Left forelimb (tissue), 1 donor: Measurements from ENCODE around the gene CRYZL1.
"Not testable (repeated sequence)": the region's sequence is repeated elsewhere in the genome, so short reads cannot be mapped to it uniquely, and the experiment has no call there.

Experiments
- DNase-seq: peaks from one replicate; pipeline ENCODE4 v3.0.0-alpha.2; 2018; ENCODE audit warnings: low spot score

Gene CRYZL1

GRCh38 chr21:33641352-33642026 is at the start of gene CRYZL1:
CRYZL1 (minus strand) TSS chr21:33641741; CDS start chr21:33631551, 10,190 bp downstream.
- DNase-seq = peak; percentile 99

GRCh38 chr21:33690874-33691273 is 49.3 kb upstream of the CRYZL1 start:
- no peak for DNase-seq

DNA sequence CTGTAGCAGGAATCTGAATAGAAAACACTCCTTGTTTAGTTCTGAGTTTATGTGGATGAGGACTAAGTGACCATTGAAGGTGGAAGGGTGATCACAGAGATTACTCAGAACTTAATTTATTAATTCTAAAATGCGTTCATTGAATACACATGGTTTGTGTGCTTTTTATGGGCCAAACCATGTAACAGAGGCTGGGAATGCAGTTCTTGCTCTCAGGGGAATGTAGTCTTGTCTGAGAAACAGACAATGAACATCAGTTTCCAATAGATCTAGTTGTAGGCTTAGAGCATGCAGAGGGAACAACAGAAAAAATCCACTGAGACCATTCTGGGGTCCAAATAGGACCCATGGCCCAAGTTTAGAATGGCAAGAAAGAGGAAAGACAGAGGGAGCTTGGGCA is 46.8 kb upstream of the CRYZL1 start:
- no peak for DNase-seq

- DNase-seq = no peak
These were observed 46.1 kb upstream of the CRYZL1 start for GRCh38 chr21:33687634-33688033.

GRCh38 chr21:33686386-33686785 is 44.8 kb upstream of the CRYZL1 start:
- no peak for DNase-seq

GRCh38 chr21:33685613-33686197 is 44.2 kb upstream of the CRYZL1 start:
- DNase-seq = no peak

DNA sequence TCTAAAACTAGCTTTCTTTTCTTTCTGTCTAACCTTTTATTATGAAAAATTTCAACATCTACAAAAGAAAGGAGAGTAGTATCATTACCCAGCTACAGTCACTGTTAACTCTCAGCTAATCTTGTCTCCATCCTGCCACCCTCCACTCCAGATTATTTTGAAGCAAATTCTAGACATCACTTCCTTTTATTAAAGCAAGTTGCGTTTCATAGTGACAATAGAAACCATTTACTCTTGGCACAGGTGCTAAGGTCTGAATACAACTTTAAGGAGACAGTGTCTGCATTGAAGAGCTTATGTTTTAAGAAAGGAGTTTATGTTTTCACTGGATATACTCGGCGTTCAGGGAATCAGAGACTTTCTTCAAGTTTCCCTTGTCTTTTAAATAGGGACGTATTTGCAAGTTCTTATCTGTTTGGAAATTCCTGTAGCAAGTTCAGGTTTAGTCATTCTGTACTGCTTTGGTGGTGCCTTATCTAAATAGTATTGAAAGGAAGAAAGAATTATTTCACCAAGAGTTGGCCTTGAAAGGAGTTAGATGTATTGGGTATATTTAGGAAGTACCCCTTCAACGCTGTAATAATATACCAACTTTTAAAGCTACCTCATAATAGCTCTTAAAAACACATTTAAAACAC is 43.5 kb upstream of the CRYZL1 start:
- DNase-seq = no peak

DNA sequence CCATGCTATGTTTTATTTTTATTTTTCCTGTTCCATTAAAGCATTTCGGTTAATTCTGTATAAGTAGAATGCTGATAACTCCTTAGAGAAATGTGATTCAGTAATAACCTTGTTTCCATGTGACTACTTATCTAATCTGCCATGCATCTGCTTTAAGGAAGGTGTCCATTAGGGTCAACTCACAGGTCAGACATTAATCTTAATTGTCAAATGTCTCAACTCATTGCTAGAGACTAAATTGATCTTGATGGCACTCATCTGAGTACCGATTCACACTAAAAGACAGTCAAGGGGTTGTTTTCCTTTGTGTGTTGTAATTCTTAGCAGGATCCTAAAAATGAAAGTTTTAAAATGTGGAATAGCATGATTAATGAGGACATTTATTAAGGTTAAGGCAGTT is 42.5 kb upstream of the CRYZL1 start:
- no peak for DNase-seq

GRCh38 chr21:33682992-33683627 is 41.6 kb upstream of the CRYZL1 start:
- DNase-seq = no peak

- no peak for DNase-seq
These were observed 39.3 kb upstream of the CRYZL1 start for GRCh38 chr21:33680870-33681269.

- DNase-seq = no peak
These were observed 35.9 kb upstream of the CRYZL1 start for GRCh38 chr21:33677450-33677849.

GRCh38 chr21:33676666-33677065 is 35.1 kb upstream of the CRYZL1 start:
- not testable (repeated sequence) for DNase-seq

GRCh38 chr21:33674226-33674625 is 32.7 kb upstream of the CRYZL1 start:
- no peak for DNase-seq

- DNase-seq = no peak
These were observed 31.9 kb upstream of the CRYZL1 start for GRCh38 chr21:33673473-33673872.

DNA sequence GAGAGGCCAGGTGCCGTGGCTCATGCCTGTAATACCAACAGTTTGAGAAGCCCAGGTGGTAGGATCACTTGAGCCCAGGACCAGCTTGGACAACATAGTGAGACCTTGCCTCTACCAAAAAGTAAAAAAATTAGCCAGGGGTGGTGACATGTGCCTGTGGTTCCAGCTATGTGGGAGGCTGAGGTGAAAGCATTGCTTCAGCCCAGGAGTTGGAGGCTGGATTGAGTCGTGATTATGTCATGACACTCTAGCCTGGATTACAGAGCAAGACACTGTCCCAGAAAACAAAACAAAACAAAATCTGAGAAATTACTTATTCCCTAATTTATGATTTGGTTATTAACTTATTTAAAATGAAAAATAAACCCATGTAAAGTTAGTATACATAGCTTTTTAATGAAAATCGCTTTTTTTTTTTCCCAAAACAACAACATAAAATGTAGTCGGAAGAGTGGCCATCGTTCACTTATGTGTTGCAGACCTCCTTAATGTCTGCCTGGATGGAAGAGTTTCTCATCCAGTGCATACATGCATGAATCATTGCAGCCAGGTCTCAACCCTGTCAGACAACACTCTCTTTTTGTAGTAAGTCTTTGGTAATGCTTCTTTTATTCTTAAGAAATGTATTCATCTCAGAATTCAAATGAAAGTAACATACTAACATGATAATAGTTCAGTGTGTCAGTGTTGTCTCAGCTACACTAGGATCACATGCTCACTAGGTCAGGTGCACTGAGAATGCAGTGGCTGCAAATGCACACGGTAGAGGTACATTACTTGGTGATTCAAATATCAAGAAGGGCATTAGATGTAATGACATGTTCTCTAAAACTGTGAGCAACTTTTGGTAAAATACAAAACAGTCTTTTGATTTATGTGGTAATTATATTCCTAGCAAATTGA is 28.8 kb upstream of the CRYZL1 start:
- no peak for DNase-seq

DNA sequence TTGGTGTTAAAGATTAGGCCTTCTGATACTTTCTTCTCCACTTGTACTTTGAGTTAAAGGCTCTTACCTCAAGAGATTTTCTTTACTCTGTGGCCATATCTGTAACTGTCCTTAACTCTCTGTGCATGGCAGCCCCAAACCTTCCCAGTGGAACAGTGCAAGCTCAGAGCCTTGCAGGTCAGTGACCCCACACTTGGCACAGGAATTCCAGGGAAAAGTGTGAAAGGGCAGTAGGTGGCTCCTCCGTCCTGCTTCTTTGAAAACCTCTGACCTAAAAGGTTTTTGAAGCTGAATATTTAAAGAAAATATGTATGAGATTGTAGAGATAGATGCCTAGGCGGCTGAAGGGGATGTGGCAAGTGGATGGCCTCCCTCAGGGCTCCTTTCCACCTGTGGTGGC is 27.1 kb upstream of the CRYZL1 start:
- DNase-seq = no peak

GRCh38 chr21:33668180-33668579 is 26.6 kb upstream of the CRYZL1 start:
- DNase-seq = no peak

DNA sequence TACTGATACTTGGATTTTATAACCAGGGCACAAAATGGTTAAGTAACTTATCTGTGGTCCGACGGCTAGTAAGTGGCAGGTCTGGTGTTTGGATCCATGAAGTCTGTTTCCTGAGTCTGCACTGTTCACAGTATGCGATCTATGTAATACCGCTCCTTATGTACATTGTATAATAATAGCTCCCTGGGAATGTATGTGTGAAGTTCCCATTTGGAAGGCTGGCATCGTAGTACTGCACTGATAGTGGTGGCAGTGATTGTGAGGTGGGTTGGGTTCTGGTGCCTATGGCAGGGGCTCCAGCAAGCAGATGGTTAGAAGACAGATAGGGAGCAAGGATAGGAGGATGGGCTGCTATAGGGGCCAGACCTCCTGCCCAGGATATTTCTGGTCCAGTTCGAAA is 26.1 kb upstream of the CRYZL1 start:
- no peak for DNase-seq

GRCh38 chr21:33666153-33666552 is 24.6 kb upstream of the CRYZL1 start:
- no peak for DNase-seq

GRCh38 chr21:33664135-33664534 is 22.6 kb upstream of the CRYZL1 start:
- no peak for DNase-seq

DNA sequence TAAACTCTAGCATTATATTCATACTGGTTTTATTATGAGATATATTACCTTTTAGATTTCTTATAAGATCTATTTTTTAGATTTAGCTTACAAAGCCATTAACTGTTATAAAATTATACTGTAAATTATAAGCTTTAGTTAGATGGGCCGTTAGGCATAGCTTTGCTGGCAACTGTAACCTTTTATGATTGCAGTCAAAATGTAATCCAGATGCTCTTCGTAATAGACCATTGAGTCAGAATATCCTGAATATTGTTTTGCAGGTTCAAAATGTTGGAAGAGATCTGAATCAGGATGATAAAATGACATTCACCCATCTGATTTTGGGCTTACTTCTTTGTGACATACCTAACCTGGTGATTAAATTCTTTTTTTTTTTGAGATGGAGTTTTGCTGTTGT is 21.7 kb upstream of the CRYZL1 start:
- no peak for DNase-seq

GRCh38 chr21:33662046-33662445 is 20.5 kb upstream of the CRYZL1 start:
- DNase-seq = no peak
